PC-3 (cell line): ENCODE data around the gene MDK. TPM values are rescaled to one million over a fixed set of nuclear protein-coding genes. Genes with fewer than 3 reads are reported as not detected.

Experiments
- ATAC-seq: fragments of 200-7000 bp; cut with Tn5 transposase; 2 replicates; pipeline ENCODE4 v1.9.1; 2020; ENCODE audit warnings: mild to moderate bottlenecking, moderate library complexity
- BruUV-seq: library from RNA; stranded (reverse); fragments of 400-500 nt; replicated peaks from 2 replicates; lab custom pipeline; 2021; lab: Mats Ljungman, UMichigan
- CTCF ChIA-PET: fragments of 300-600 bp; sonication (Branson Sonifier 250); formaldehyde crosslinking; loops from one replicate; lab custom pipeline; 2022; ENCODE audit warnings: antibody characterized with exemption; lab: Charles Lee
- POLR2A ChIA-PET: fragments of 300-600 bp; sonication (Branson Sonifier 250); formaldehyde crosslinking; loops from one replicate; lab custom pipeline; 2022; ENCODE audit warnings: antibody characterized with exemption; ENCODE audit not compliant: unreplicated experiment; lab: Charles Lee
- DNase-seq: peaks from one replicate; pipeline ENCODE4 v3.0.0-alpha.2; 2015
- H2AFZ ChIP-seq: fragments of 300-600 bp; sonication (generic); 2 replicates; pipeline ENCODE4 v1.6.0; 2016; ENCODE audit warnings: antibody characterized with exemption, low read length
- H3F3A ChIP-seq: fragments of 300-600 bp; sonication (generic); one replicate; pipeline ENCODE4 v1.6.0; 2017; ENCODE audit warnings: antibody characterized with exemption, low read length, control low read depth, mild to moderate bottlenecking; ENCODE audit not compliant: unreplicated experiment
- H3K27ac ChIP-seq: fragments of 300-600 bp; sonication (generic); 2 replicates; pipeline ENCODE4 v1.5.1; 2016; ENCODE audit warnings: mild to moderate bottlenecking, low read length
- H3K27me3 ChIP-seq: fragments of 300-600 bp; sonication (generic); 2 replicates; pipeline ENCODE4 v1.6.1; 2016; ENCODE audit warnings: low read length, mixed read lengths
- H3K36me3 ChIP-seq: fragments of 300-600 bp; sonication (generic); 2 replicates; pipeline ENCODE4 v1.6.1; 2016; ENCODE audit warnings: low read depth, mixed run types, low read length, mixed read lengths
- H3K4me1 ChIP-seq: fragments of 300-600 bp; sonication (generic); 2 replicates; pipeline ENCODE4 v1.5.1; 2016; ENCODE audit warnings: low read length; ENCODE audit not compliant: insufficient read depth
- H3K4me2 ChIP-seq: fragments of 300-600 bp; sonication (generic); 2 replicates; pipeline ENCODE4 v1.6.0; 2016; ENCODE audit warnings: low read length
- H3K4me3 ChIP-seq: fragments of 300-600 bp; sonication (generic); 2 replicates; pipeline ENCODE4 v1.5.1; 2016; ENCODE audit warnings: mild to moderate bottlenecking, low read length, mixed read lengths
- H3K79me2 ChIP-seq: fragments of 300-600 bp; sonication (generic); 2 replicates; pipeline ENCODE4 v1.6.1; 2017; ENCODE audit warnings: low read length, mixed read lengths
- H3K9ac ChIP-seq: fragments of 300-600 bp; sonication (generic); 2 replicates; pipeline ENCODE4 v1.6.0; 2016; ENCODE audit warnings: mild to moderate bottlenecking, low read length
- H3K9me2 ChIP-seq: fragments of 300-600 bp; sonication (generic); replicated peaks from 2 replicates; pipeline ENCODE4 v1.6.1; 2016; ENCODE audit warnings: mixed run types, low read length, mixed read lengths
- H3K9me3 ChIP-seq: fragments of 300-600 bp; sonication (generic); 2 replicates; pipeline ENCODE4 v1.6.1; 2016; ENCODE audit warnings: low read length, mixed read lengths
- H4K20me1 ChIP-seq: fragments of 300-600 bp; sonication (generic); 2 replicates; pipeline ENCODE4 v1.6.1; 2016; ENCODE audit warnings: low read length, mixed read lengths
- EZH2 ChIP-seq: fragments of 300-600 bp; sonication (generic); IDR thresholded peaks from one replicate; pipeline ENCODE4 v1.6.1; 2017; ENCODE audit warnings: antibody characterized with exemption, mild to moderate bottlenecking, low read length; ENCODE audit not compliant: unreplicated experiment
- EZH2phosphoT487 ChIP-seq: fragments of 300-600 bp; sonication (generic); IDR thresholded peaks from 2 replicates; pipeline ENCODE4 v1.6.1; 2018; ENCODE audit warnings: mild to moderate bottlenecking, antibody characterized with exemption, low read length, borderline replicate concordance
- intact Hi-C: fragments of 100-400 bp; cut with micrococcal nuclease; formaldehyde crosslinking; loops from 2 replicates; pipeline ENCODE4 v1.9.0; 2023
- total RNA-seq: library from RNA; depleted of rRNA; stranded (reverse); fragments of >200 nt; gene quantifications from 2 replicates; pipeline ENCODE4 v1.2.3, GENCODE V29; 2014
- TF ChIP-seq, protein P1 (sequence below): fragments of 300-600 bp; sonication (generic); conservative IDR thresholded peaks from 2 replicates; pipeline ENCODE4 v1.5.1; 2017; ENCODE audit warnings: antibody characterized with exemption, low read depth, mild to moderate bottlenecking, low read length

The MDK gene
- total RNA-seq, 1 experiment from 2014 or later: 184 TPM

DNA sequence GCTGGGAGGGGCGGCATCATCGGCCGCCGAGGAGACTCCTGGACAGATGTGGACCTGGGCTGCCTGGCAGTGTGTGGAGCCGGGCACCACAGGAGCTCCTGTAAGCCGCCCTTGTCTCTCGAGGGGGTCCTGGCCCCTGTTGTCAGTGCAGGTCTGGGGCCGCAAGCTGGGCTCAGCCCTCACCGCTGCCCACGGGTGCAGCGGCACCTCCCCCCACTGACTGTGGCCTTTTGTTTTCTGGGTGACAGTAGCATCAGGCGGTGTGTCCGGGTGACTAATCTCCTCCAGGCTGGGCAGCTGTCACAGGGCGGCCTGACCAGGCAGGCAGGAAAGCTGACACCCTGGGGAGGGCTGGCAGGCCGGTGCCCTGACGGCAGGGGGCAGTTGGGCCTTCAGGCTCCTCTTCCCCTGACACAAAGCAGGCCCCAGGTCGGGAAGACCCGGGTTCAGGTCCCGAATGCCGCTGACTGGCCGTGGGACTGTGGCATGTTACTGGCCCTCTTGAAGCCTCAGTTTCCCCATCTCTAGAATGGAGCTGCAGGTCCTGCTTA is 17.9 kb upstream of the MDK start:
- Histone ChIP-seq H3K4me1 (peaks cover 26% of the 10 kb centered on the region), H3K36me3 (no peaks in the 10 kb centered on the region; the same call in 1 of the 2 replicates)

DNA sequence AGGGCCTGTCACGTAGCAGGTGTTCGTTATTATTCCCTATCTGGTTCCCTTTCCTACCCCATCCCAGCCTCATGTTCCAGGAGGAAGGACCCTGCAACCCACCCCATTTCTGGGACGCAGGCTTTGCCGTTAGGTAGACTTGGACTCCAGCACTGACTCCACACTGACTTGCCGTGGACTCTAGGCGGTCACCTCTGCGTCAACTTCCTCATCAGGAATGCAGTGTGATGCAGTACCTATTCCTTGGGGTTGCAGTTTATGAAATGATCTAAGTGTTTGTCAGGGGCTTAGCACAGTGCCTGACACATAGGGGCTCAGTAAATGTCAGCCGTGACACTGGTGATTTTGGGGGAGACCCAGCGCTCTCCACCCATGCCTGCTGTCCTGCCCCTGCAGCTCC is 17.4 kb upstream of the MDK start:
- TF ChIP-seq, protein P1, sequence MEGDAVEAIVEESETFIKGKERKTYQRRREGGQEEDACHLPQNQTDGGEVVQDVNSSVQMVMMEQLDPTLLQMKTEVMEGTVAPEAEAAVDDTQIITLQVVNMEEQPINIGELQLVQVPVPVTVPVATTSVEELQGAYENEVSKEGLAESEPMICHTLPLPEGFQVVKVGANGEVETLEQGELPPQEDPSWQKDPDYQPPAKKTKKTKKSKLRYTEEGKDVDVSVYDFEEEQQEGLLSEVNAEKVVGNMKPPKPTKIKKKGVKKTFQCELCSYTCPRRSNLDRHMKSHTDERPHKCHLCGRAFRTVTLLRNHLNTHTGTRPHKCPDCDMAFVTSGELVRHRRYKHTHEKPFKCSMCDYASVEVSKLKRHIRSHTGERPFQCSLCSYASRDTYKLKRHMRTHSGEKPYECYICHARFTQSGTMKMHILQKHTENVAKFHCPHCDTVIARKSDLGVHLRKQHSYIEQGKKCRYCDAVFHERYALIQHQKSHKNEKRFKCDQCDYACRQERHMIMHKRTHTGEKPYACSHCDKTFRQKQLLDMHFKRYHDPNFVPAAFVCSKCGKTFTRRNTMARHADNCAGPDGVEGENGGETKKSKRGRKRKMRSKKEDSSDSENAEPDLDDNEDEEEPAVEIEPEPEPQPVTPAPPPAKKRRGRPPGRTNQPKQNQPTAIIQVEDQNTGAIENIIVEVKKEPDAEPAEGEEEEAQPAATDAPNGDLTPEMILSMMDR: no peak
- TF ChIP-seq EZH2phosphoT487 (no peak), EZH2 (no peak)
- H3K9me2 ChIP-seq: no peaks in the 10 kb centered on the region
- intact Hi-C loops: no loop called here
- H3K27me3 ChIP-seq: no peaks in the 10 kb centered on the region
- ChIA-PET CTCF (interaction anchor here (0.6 to 1.4 kb wide), 2 partner anchors 19 to 120 kb away, joined by 3 read pairs; no protein-coding TSS in a partner anchor), POLR2A (no interaction called here)
- peaks cover 26% of the 10 kb centered on the region for H3K4me1 ChIP-seq
- H4K20me1 ChIP-seq: no peaks in the 10 kb centered on the region
- peak overlapping the region; percentile 84 for H3K4me2 ChIP-seq
- peaks cover under 1% of the 10 kb centered on the region; the same call in 1 of the 2 replicates for H3K36me3 ChIP-seq
- H3K4me3 ChIP-seq: 0 out of 2 replicates have a peak overlapping the region, but pooled peaks have one; percentile 9
- ATAC-seq (peak; percentile 2; the same call in 1 of the 2 replicates), DNase-seq (peak; percentile 25)
- no TSS peak for BruUV-seq
- H3K79me2 ChIP-seq: peaks cover 18% of the 10 kb centered on the region
- H2AFZ ChIP-seq: no peak overlapping the region
- no peaks in the 10 kb centered on the region for H3K9me3 ChIP-seq
- peak overlapping the region; percentile 97 for H3K27ac ChIP-seq
- H3K9ac ChIP-seq: peak overlapping the region; percentile 57
- no peaks in the 10 kb centered on the region for H3F3A ChIP-seq

More for the DNA sequence above, 17.9 kb upstream of the MDK start:
- no peaks in the 10 kb centered on the region for H3K9me3 ChIP-seq
- POLR2A ChIA-PET: interaction anchor here (0.5 kb wide), 1 partner anchor 14 kb away, joined by 3 read pairs; no protein-coding TSS in a partner anchor
- BruUV-seq: TSS peak; percentile 22
- peak overlapping the region; percentile 85 for H3K9ac ChIP-seq
- intact Hi-C loops: loop anchor here (2.0 kb wide), 1 partner anchor 15 kb away; no protein-coding TSS in a partner anchor
- ATAC-seq (peak; percentile 93), DNase-seq (peak; percentile 89)
- no peaks in the 10 kb centered on the region for H3K9me2 ChIP-seq
- H3K27ac ChIP-seq: peak overlapping the region; percentile 97
- no peaks in the 10 kb centered on the region for H3F3A ChIP-seq
- peaks cover 18% of the 10 kb centered on the region for H3K79me2 ChIP-seq
- H3K4me2 ChIP-seq: peak overlapping the region; percentile 84
- H2AFZ ChIP-seq: peak overlapping the region; percentile 59; the same call in 1 of the 2 replicates
- peak overlapping the region; percentile 60 for H3K4me3 ChIP-seq
- CTCF ChIA-PET: interaction anchor here (0.6 to 1.4 kb wide), 3 partner anchors 20 to 120 kb away, joined by 3 read pairs; no protein-coding TSS in a partner anchor
- H3K27me3 ChIP-seq: no peaks in the 10 kb centered on the region
- H4K20me1 ChIP-seq: no peaks in the 10 kb centered on the region
- TF ChIP-seq, protein P1: peak; percentile 58
- TF ChIP-seq EZH2phosphoT487: no peak

DNA sequence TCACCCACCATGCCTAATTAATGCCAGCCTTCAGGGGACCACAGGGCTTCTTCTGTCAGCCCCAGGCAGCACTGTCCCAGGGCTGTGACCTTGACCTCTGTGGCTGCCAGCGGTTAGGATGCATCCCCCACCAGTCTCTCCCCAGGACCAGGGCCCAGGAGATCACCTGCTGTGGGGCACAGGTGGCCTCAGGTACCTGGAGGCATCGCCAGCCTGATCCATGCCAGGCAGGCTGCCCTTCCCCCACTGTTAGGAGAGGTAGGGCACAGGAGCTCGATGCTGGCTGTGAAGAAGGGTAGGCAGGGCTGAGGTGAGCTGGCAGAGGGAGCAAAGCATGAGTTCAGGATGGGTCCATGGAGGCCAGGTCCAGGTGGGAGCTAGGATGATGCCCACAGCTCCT is 16.7 kb upstream of the MDK start:
- Histone ChIP-seq H4K20me1 (no peaks in the 10 kb centered on the region), H3K4me2 (no peak overlapping the region), H3K4me1 (peaks cover 26% of the 10 kb centered on the region), H3K27ac (peak overlapping the region; percentile 97; the same call in 1 of the 2 replicates), H3K27me3 (no peaks in the 10 kb centered on the region), H3K9me2 (no peaks in the 10 kb centered on the region), H3F3A (no peaks in the 10 kb centered on the region), H3K9me3 (no peaks in the 10 kb centered on the region), H3K4me3 (no peak overlapping the region), H3K9ac (no peak overlapping the region), H2AFZ (no peak overlapping the region), H3K79me2 (peaks cover 18% of the 10 kb centered on the region), H3K36me3 (peaks cover 2% of the 10 kb centered on the region; the same call in 1 of the 2 replicates)
- ChIA-PET POLR2A (no interaction called here), CTCF (no interaction called here)
- ATAC-seq (no peak), DNase-seq (no peak)
- TF ChIP-seq, protein P1: no peak
- TF ChIP-seq EZH2: no peak
- TF ChIP-seq EZH2phosphoT487: no peak
- BruUV-seq: no TSS peak
- intact Hi-C loops: loop anchor here (5.0 kb wide), 1 partner anchor 117 kb away; no protein-coding TSS in a partner anchor
